Measurements from ENCODE around the gene KIF26B. TPM values are rescaled to one million over a fixed set of nuclear protein-coding genes. Genes with fewer than 3 reads are reported as not detected.

The KIF26B gene
- total RNA-seq, 1 experiment from 2014 or later = 1.2 TPM

DNA sequence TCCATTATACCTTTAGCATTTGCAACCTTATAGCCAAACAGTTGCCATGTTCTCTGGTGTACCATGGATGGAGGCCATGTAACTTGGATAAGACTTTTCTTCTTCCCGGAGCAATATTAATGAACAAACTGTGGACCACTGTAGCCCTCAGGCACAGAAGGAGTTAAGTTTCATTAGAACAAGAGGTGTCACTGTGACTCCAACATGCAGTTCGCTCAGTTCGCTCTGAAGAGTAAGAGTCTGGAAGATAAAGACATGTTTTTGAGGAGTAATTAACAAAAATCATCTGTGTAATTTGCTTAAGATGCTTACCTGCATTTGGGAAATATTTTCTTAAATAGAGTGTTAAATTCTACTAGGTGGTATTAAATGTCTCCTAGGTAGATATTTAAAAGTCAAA, 4.1 kb downstream of the KIF26B start:
- peaks cover 39% of the 10 kb centered on the region for H3K27me3 Mint-ChIP-seq (ENCODE audit: low read depth)
- H3K4me1 Mint-ChIP-seq = peaks cover 8% of the 10 kb centered on the region
- no peak overlapping the region for H3K4me3 Mint-ChIP-seq
- POLR2A ChIA-PET = no interaction called here
- CTCF ChIA-PET = interaction anchor here (1.0 kb wide), 1 partner anchor 222 kb away, joined by 3 read pairs; no protein-coding TSS in a partner anchor
- DNase-seq (ENCODE audit: low spot score) = no peak
- no peaks in the 10 kb centered on the region for H3K9me3 Mint-ChIP-seq
- TF ChIP-seq ZNF281 (CRISPR knock-in tag; IDR thresholded peaks at IDR 0.05) = no peak
- TF ChIP-seq ZNF512 (CRISPR knock-in tag; IDR thresholded peaks at IDR 0.05; ENCODE audit: borderline replicate concordance) = no peak
- no peak for TF ChIP-seq IRF2 (CRISPR knock-in tag; IDR thresholded peaks at IDR 0.05; ENCODE audit: borderline replicate concordance, low read depth)
- TF ChIP-seq IRF1 (CRISPR knock-in tag; IDR thresholded peaks at IDR 0.05) = no peak
- no peak for TF ChIP-seq USF1 (CRISPR knock-in tag; IDR thresholded peaks at IDR 0.05)
- no peak for TF ChIP-seq ZNF425 (CRISPR knock-in tag; conservative IDR thresholded peaks at IDR 0.05)
- TF ChIP-seq TCF7 (CRISPR knock-in tag; IDR thresholded peaks at IDR 0.05; ENCODE audit: low read depth) = no peak
- TF ChIP-seq, protein P1, sequence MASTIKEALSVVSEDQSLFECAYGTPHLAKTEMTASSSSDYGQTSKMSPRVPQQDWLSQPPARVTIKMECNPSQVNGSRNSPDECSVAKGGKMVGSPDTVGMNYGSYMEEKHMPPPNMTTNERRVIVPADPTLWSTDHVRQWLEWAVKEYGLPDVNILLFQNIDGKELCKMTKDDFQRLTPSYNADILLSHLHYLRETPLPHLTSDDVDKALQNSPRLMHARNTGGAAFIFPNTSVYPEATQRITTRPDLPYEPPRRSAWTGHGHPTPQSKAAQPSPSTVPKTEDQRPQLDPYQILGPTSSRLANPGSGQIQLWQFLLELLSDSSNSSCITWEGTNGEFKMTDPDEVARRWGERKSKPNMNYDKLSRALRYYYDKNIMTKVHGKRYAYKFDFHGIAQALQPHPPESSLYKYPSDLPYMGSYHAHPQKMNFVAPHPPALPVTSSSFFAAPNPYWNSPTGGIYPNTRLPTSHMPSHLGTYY (CRISPR knock-in tag; IDR thresholded peaks at IDR 0.05) = no peak
- TF ChIP-seq ETV6 (CRISPR knock-in tag; IDR thresholded peaks at IDR 0.05) = no peak
- no peak for TF ChIP-seq SOX15 (CRISPR knock-in tag; IDR thresholded peaks at IDR 0.05)
- no peak for TF ChIP-seq MXD4 (CRISPR knock-in tag; IDR thresholded peaks at IDR 0.05; ENCODE audit: borderline replicate concordance)
- TF ChIP-seq CREB1 (CRISPR knock-in tag; IDR thresholded peaks at IDR 0.05) = no peak
- TF ChIP-seq ZNF263 (CRISPR knock-in tag; IDR thresholded peaks at IDR 0.05; ENCODE audit: low read depth) = no peak
- TF ChIP-seq NFATC4 (CRISPR knock-in tag; IDR thresholded peaks at IDR 0.05) = no peak
- no peak for TF ChIP-seq PRRX2 (CRISPR knock-in tag; IDR thresholded peaks at IDR 0.05)
- no peak for TF ChIP-seq ZNF671 (CRISPR knock-in tag; IDR thresholded peaks at IDR 0.05)
- no peak for TF ChIP-seq ARID4B (CRISPR knock-in tag; IDR thresholded peaks at IDR 0.05; ENCODE audit: borderline replicate concordance)
- TF ChIP-seq NR2C2 (CRISPR knock-in tag; IDR thresholded peaks at IDR 0.05) = no peak
- no peak for TF ChIP-seq ZMAT4 (CRISPR knock-in tag; IDR thresholded peaks at IDR 0.05)
- no peak overlapping the region for H3K27ac Mint-ChIP-seq
- no peak for ATAC-seq
- no peaks in the 10 kb centered on the region for H3K36me3 Mint-ChIP-seq
